Measurements from ENCODE around the gene VASH2. TPM values are rescaled to one million over a fixed set of nuclear protein-coding genes. Genes with fewer than 3 reads are reported as not detected.
"Not testable (repeated sequence)": the region's sequence is repeated elsewhere in the genome, so short reads cannot be mapped to it uniquely, and the experiment has no call there.

Gene VASH2
- total RNA-seq, 1 experiment from 2014 or later, result not detected

GRCh38 chr1:212983482-212983881, 33.1 kb downstream of the VASH2 start:
- no peaks in the 10 kb centered on the region for H3K36me3 ChIP-seq
- no peaks in the 10 kb centered on the region for H3K27me3 ChIP-seq
- no peaks in the 10 kb centered on the region for H3K9me3 ChIP-seq
- DNase-seq, result no peak
- H3K4me3 ChIP-seq, result no peak overlapping the region

- H3K4me3 ChIP-seq, result no peak overlapping the region
- H3K27me3 ChIP-seq, result no peaks in the 10 kb centered on the region
- H3K36me3 ChIP-seq, result peaks cover 3% of the 10 kb centered on the region; the same call in 1 of the 2 replicates
- DNase-seq, result no peak
- no peaks in the 10 kb centered on the region for H3K9me3 ChIP-seq
Observed at GRCh38 chr1:212984522-212985291, 34.4 kb downstream of the VASH2 start.

GRCh38 chr1:212986551-212986950, 36.2 kb downstream of the VASH2 start:
- peaks cover 6% of the 10 kb centered on the region; the same call in 1 of the 2 replicates for H3K36me3 ChIP-seq
- DNase-seq, result no peak
- no peaks in the 10 kb centered on the region for H3K27me3 ChIP-seq
- no peaks in the 10 kb centered on the region for H3K9me3 ChIP-seq
- no peak overlapping the region for H3K4me3 ChIP-seq

GRCh38 chr1:212987702-212988322, 37.5 kb downstream of the VASH2 start:
- Histone ChIP-seq H3K4me3 (no peak overlapping the region), H3K36me3 (peaks cover 10% of the 10 kb centered on the region), H3K9me3 (no peaks in the 10 kb centered on the region), H3K27me3 (no peaks in the 10 kb centered on the region)
- peak; percentile 73 for DNase-seq

GRCh38 chr1:212990276-212990675, 39.9 kb downstream of the VASH2 start:
- H3K27me3 ChIP-seq, result no peaks in the 10 kb centered on the region
- DNase-seq, result no peak
- no peaks in the 10 kb centered on the region for H3K9me3 ChIP-seq
- H3K36me3 ChIP-seq, result peaks cover 23% of the 10 kb centered on the region
- H3K4me3 ChIP-seq, result no peak overlapping the region

GRCh38 chr1:212993960-212994359, 43.6 kb downstream of the VASH2 start:
- peaks cover 32% of the 10 kb centered on the region for H3K36me3 ChIP-seq
- DNase-seq, H3K4me3 ChIP-seq, H3K27me3 ChIP-seq, H3K9me3 ChIP-seq: not testable (repeated sequence)

GRCh38 chr1:212994926-212995325, 44.6 kb downstream of the VASH2 start:
- no peaks in the 10 kb centered on the region for H3K9me3 ChIP-seq
- H3K4me3 ChIP-seq, result no peak overlapping the region
- peaks cover 33% of the 10 kb centered on the region for H3K36me3 ChIP-seq
- no peak for DNase-seq
- H3K27me3 ChIP-seq, result no peaks in the 10 kb centered on the region

- Histone ChIP-seq H3K36me3 (peaks cover 65% of the 10 kb centered on the region), H3K9me3 (no peaks in the 10 kb centered on the region), H3K4me3 (no peak overlapping the region), H3K27me3 (no peaks in the 10 kb centered on the region)
- DNase-seq, result no peak
Observed at GRCh38 chr1:213003256-213003655, 52.9 kb downstream of the VASH2 start.

GRCh38 chr1:213008564-213008963, 58.2 kb downstream of the VASH2 start:
- no peak for DNase-seq
- no peak overlapping the region for H3K4me3 ChIP-seq
- peaks cover 58% of the 10 kb centered on the region for H3K36me3 ChIP-seq
- H3K27me3 ChIP-seq, result no peaks in the 10 kb centered on the region
- H3K9me3 ChIP-seq, result no peaks in the 10 kb centered on the region

GRCh38 chr1:213014642-213015041, 64.3 kb downstream of the VASH2 start:
- no peak for DNase-seq
- Histone ChIP-seq H3K36me3 (peaks cover 15% of the 10 kb centered on the region), H3K27me3 (no peaks in the 10 kb centered on the region), H3K4me3 (peak overlapping the region; percentile 70), H3K9me3 (no peaks in the 10 kb centered on the region)

- peak; percentile 97 for DNase-seq
- Histone ChIP-seq H3K36me3 (peaks cover 15% of the 10 kb centered on the region), H3K4me3 (peak within 1 kb of the TSS; percentile 70)
Observed at GRCh38 chr1:213015099-213016050, 65.0 kb downstream of the VASH2 start, which contains the start of gene ANGEL2. ANGEL2 (minus strand) TSS chr1:213015867; CDS start chr1:213015671, 196 bp downstream.

GRCh38 chr1:213017447-213018273, 67.3 kb downstream of the VASH2 start:
- Histone ChIP-seq H3K27me3 (no peaks in the 10 kb centered on the region), H3K9me3 (no peaks in the 10 kb centered on the region), H3K36me3 (no peaks in the 10 kb centered on the region; the same call in 1 of the 2 replicates), H3K4me3 (no peak overlapping the region)
- DNase-seq, result no peak

More at GRCh38 chr1:213015099-213016050, 65.0 kb downstream of the VASH2 start, which contains the start of gene ANGEL2:
- Histone ChIP-seq H3K9me3 (no peaks in the 10 kb centered on the region), H3K27me3 (no peaks in the 10 kb centered on the region)

GRCh38 chr1:213019450-213019849, 69.1 kb downstream of the VASH2 start:
- H3K9me3 ChIP-seq, result no peaks in the 10 kb centered on the region
- DNase-seq, result no peak
- H3K4me3 ChIP-seq, result no peak overlapping the region
- no peaks in the 10 kb centered on the region for H3K27me3 ChIP-seq
- H3K36me3 ChIP-seq, result no peaks in the 10 kb centered on the region

GRCh38 chr1:213020016-213020415, 69.7 kb downstream of the VASH2 start:
- Histone ChIP-seq H3K36me3 (no peaks in the 10 kb centered on the region), H3K27me3 (no peaks in the 10 kb centered on the region), H3K4me3 (no peak overlapping the region), H3K9me3 (no peaks in the 10 kb centered on the region)
- DNase-seq, result no peak

GRCh38 chr1:213027024-213027423, 76.7 kb downstream of the VASH2 start:
- not testable (repeated sequence) for DNase-seq, H3K4me3 ChIP-seq, H3K9me3 ChIP-seq, H3K36me3 ChIP-seq
- peaks cover 11% of the 10 kb centered on the region; the same call in 1 of the 2 replicates for H3K27me3 ChIP-seq

GRCh38 chr1:213032651-213033050, 82.3 kb downstream of the VASH2 start:
- DNase-seq, result no peak

More at GRCh38 chr1:213032651-213033050, 82.3 kb downstream of the VASH2 start:
- H3K27me3 ChIP-seq, result peaks cover 18% of the 10 kb centered on the region; the same call in 1 of the 2 replicates
- H3K9me3 ChIP-seq, result no peaks in the 10 kb centered on the region
- H3K4me3 ChIP-seq, result no peak overlapping the region
- no peaks in the 10 kb centered on the region for H3K36me3 ChIP-seq

All from MG63 (cell line).